Omental fat pad (tissue), 4 donors: ENCODE measurements around the gene ACTN2. TPM values are rescaled to one million over a fixed set of nuclear protein-coding genes. Genes with fewer than 3 reads are reported as not detected.

Source experiments
- ATAC-seq: fragments of 150-250 bp; one replicate; pipeline ENCODE4 v1.9.1; 2016; ENCODE audit warnings: mild to moderate bottlenecking, moderate library complexity; ENCODE audit not compliant: low FRiP score
- DNase-seq: peaks from one replicate; pipeline ENCODE4 v3.0.0-alpha.2; 2019; ENCODE audit warnings: low spot score
- total RNA-seq, 4 donors: library from RNA; depleted of rRNA; stranded (reverse); fragments of >200 nt; gene quantifications; one replicate each; pipeline ENCODE4 v1.1.0, GENCODE V29; 2016
- TF ChIP-seq, protein P1 (sequence below), 3 donors: fragments of 450-650 bp; IDR thresholded peaks; one replicate each; pipeline ENCODE4 v1.5.1; 2016 to 2017; ENCODE audit warnings: antibody characterized with exemption in 3 of 3, mild to moderate bottlenecking in 3 of 3, moderate library complexity in 2 of 3

The ACTN2 gene
- total RNA-seq, 4 donors from 2014 or later: 0.79 to 5.3 (median 1.8) TPM

DNA sequence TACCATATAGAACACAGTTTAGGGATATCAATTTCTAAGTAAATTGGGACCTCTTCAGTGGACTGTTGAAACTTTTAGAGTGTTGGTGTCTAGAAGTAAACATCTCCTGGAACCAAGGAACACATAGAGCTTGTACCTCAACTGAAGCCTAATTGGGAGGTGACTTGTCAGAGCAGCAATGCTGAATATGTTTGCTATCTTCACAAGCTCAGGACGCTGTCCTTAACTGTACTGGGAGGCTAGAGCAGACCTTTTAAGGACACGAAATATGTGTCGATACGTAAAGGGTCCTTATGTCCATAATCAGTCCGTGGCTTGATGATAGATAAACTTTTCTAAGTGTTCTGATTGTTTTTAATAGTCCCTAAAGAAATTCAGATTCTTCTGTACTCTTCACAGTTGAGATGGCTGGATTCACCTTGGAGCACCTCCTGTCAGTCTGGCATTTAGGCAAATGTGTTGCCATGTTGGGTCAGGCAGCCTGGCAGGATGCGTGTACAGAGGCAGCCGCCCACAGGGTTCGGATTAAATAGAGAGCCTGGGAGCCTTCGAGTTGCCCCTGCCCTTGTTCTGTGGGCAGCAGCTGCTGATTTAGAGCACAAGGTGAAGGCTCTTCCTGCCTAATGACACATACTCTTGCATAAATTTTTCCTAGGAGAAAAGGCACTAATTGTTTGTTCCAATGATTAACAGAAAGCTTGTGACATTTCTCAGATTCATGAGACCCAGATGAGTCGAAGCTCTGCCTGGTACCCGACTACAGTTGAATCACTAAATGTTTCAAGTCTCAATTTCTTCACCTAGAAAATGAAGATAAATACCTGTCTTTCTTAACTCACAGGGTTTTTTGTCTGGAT, 3.6 kb downstream of the ACTN2 start:
- no peak for DNase-seq
- no peak for ATAC-seq

DNA sequence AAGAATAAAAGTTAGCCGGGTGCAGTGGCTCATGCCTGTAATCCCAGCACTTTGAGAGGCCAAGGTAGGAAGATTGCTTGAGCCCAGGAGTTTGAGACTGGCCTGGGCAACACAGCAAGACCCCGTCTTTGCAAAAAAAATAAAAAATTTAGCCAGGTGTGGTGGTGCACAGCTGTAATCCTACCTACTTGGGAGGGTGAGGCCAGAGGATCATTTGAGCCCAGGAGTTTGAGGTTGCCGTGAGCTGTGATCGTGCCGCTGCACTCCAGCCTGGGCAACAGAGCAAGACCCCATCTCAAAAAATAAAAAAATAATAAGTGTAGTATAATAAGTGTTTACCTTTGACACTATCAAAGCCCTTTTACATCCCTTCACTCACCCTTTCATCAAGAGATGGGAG, 5.0 kb downstream of the ACTN2 start:
- TF ChIP-seq, protein P1, sequence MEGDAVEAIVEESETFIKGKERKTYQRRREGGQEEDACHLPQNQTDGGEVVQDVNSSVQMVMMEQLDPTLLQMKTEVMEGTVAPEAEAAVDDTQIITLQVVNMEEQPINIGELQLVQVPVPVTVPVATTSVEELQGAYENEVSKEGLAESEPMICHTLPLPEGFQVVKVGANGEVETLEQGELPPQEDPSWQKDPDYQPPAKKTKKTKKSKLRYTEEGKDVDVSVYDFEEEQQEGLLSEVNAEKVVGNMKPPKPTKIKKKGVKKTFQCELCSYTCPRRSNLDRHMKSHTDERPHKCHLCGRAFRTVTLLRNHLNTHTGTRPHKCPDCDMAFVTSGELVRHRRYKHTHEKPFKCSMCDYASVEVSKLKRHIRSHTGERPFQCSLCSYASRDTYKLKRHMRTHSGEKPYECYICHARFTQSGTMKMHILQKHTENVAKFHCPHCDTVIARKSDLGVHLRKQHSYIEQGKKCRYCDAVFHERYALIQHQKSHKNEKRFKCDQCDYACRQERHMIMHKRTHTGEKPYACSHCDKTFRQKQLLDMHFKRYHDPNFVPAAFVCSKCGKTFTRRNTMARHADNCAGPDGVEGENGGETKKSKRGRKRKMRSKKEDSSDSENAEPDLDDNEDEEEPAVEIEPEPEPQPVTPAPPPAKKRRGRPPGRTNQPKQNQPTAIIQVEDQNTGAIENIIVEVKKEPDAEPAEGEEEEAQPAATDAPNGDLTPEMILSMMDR (IDR thresholded peaks at IDR 0.05): no peak
- DNase-seq (no peak), ATAC-seq (no peak)

More for the DNA sequence above, 3.6 kb downstream of the ACTN2 start:
- TF ChIP-seq, protein P1 (IDR thresholded peaks at IDR 0.05): no peak

DNA sequence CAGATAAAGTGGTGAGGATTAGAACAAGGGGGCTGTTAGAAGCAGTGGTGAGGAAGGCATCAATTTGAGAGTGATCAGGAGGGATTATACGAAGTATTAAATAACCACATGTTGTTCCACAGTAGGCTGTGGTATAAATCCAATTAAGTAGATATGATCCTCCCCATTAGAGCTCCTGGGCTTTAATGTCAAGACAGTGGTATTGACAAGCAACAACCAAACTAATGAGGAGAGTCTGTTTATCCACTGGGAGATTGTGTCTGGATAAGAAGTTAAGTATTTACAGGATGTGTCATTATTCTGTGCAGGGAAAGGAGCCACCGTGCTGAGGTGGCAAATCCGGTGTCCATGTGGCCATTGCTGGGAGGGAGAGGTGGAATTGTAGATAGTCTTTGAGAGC, 5.8 kb downstream of the ACTN2 start:
- ATAC-seq (no peak), DNase-seq (no peak)
- TF ChIP-seq, protein P1 (IDR thresholded peaks at IDR 0.05): no peak

DNA sequence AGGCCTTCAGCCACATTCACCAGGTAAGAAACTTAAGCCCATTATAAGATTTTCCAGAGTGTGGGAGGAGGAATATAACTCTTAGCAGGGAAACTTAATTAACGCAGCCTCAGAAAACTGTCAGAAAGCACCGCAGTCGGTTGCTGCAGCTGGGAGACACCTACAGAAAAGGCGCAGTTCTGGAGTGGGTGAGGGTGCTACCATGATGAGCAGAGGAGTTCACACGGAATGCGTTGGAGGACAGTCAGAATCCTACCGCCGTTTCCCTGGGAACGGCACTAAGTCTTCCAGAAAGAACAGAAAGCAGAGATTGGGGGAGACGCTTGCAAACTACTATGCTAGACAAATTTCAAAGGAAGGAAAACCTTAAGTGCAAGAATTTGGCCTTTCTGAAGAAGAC, 6.4 kb downstream of the ACTN2 start:
- DNase-seq (no peak), ATAC-seq (no peak)
- TF ChIP-seq, protein P1 (IDR thresholded peaks at IDR 0.05): no peak

DNA sequence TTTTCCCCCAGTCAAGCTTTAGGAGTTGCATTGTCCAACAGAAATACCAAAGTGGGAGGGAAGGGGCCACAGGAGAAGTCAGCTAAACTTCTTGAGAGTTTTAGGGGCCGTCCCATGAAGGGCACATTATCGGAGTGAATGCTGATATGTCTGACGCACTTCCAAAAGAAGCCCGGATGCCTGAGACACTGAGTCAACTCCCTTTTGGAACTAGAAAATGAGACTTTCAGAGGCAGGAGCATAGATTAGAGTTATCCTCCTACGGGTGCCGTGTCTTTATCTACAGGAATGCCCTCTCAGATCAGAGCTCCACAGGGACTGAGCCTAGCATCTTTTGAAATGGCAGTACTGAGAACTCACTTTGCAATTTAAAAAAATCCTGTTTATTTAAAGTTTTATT, 13.1 kb downstream of the ACTN2 start:
- ATAC-seq: peak; percentile 74
- no peak for DNase-seq
- TF ChIP-seq, protein P1 (IDR thresholded peaks at IDR 0.05): no peak

DNA sequence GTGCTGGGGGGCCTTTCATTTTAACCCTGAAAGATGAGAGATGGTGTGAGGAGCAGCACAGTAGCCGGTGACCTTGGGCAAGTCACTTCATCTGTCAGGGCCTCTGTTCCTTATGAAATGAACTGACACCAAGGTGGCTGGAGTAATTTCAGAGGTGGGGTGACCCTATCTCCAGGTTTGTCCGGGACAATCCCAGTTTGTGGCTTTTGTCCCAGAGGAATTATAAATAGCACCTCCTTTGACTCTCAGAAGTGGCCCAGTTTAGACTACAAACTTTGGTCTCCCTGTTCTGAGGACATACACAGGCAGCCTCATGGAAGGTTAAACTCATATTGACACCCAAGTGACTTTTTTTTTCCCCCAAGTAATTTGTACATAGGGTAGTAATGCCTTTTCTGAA, 14.6 kb downstream of the ACTN2 start:
- ATAC-seq (no peak), DNase-seq (no peak)
- TF ChIP-seq, protein P1 (IDR thresholded peaks at IDR 0.05): no peak

DNA sequence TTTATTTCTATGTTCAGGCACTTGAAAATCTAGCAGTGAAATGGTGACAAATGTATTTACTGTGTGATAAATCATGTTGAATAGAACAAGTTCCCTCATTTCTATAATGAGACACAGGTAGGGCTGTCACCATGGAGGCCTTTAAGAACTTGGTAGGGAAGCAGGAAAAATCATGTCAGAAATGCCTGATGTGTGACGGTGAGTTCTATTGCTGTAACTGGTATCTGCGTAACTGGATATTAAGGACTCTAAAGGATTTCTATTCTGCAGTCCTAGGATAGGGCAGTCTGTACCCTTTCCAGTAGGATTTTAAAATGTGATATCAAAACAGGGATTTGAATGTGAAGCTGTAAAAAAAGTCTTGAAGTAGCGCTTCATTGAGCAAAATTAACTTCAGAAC, 15.5 kb downstream of the ACTN2 start:
- no peak for ATAC-seq
- DNase-seq: no peak
- TF ChIP-seq, protein P1 (IDR thresholded peaks at IDR 0.05): no peak
